CD4-positive, alpha-beta T cell treated with Interferon alpha-2 for 1 hour (primary cell): ENCODE measurements around the gene WDR7.

Source experiments
- DNase-seq, 2 donors: peaks; one replicate each; pipeline ENCODE4 v3.0.0-alpha.2; 2020 to 2022

WDR7 gene

DNA sequence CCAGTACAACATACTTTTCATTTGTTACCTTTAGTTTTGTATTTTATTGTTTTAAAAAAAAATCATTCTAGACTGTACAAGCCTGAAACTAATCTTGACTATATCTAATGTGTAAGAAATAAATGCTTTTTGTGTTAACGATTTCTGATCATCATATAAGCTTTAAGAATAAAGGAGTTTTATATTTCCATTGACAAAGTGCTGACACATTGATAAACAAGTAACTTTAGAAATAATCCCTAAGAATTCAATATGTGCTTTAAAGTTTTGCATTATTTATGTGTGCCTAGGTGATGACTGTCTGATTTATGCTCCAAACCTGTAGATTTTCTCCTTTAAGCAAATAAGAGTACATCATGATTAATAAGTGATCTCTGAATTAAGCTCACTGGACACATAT, 248.5 kb downstream of the WDR7 start:
- DNase-seq, result no peak

DNA sequence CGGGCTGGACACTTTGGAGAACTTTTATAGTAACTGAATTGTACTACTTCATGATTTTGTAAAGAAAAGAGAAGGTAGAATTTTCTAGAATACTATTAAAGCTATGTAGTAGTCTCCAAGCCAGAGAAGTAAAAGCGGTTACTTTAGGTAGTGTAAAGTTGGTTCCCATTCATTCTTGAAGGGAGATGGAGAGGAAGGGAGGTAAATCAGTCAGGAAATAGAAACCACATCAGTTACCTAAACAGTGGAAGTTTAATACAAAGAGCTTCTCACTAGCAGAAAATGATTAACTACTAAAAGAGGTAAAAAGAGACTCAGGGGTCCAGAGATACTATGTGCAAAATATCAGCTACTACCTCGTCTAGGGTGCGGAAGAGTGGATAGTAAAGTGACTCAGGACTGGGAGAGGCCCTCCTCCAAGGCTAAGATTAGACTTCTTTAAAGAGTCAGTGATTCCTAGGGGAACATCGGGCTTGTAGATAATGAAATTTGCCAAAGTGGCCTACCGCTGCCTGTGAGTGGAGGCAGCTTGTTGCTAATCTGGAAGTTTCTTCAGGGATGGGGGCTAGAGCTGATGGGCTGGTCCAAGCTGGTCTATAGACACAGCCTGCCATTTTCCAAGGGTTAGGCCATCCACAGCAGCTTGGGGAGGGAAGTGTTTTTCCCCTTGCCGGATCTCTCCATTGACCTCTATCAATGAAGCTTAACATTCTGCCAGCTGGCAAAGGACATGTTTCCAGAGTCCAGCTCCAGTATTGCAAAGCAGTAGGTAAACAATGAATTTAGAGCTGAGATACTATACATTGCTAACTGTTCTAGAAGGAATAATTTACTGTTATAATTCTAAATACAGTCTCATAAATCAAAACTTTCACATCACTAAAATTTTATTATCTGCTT, 249.3 kb downstream of the WDR7 start:
- DNase-seq, result no peak

GRCh38 chr18:56901919-56902318, 250.8 kb downstream of the WDR7 start:
- DNase-seq, result no peak

DNA sequence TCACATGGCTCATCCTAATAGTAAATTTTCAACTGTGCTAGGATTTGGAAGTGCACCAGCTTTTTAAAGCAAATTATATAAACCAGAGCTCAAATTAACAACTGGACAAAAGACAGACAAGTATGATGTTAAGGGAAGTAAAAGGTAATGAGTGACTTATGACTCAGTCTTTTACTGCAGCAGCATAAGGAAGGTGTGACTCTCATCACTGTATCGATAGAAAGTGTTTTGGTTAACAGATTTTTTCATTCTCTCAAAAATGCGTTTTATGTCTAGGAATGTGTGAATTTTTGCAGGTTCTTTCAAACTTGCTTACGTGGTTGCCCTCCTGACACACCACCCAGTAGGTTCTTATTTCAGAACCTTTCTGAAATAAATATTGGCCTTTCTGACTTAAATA, 251.5 kb downstream of the WDR7 start:
- no peak for DNase-seq

GRCh38 chr18:56903686-56904085, 252.5 kb downstream of the WDR7 start:
- DNase-seq, result no peak

- DNase-seq, result no peak
These were observed 256.6 kb downstream of the WDR7 start for GRCh38 chr18:56907771-56908170.

GRCh38 chr18:56910237-56910636, 259.1 kb downstream of the WDR7 start:
- DNase-seq, result no peak

DNA sequence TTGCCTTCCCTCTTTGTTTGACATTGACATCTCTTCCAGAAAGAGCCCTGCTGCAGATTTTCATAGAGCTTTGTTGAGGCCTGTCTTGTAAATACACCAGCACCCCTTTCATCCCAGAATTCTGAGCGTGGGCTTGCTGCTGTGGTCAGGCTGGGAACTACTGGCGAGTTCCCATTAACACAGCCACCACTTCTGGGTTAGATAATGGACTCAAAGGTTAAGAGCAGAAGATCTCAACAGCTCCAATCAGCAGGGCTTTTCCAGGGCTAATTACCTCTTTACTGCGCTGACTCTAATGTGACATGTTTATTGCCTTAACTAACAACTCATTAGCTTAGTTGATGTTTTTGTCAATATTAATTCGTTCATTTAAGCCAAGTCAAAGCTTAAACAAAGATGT, 259.8 kb downstream of the WDR7 start:
- DNase-seq, result no peak

- no peak for DNase-seq
These were observed 262.8 kb downstream of the WDR7 start for GRCh38 chr18:56913941-56914340.

DNA sequence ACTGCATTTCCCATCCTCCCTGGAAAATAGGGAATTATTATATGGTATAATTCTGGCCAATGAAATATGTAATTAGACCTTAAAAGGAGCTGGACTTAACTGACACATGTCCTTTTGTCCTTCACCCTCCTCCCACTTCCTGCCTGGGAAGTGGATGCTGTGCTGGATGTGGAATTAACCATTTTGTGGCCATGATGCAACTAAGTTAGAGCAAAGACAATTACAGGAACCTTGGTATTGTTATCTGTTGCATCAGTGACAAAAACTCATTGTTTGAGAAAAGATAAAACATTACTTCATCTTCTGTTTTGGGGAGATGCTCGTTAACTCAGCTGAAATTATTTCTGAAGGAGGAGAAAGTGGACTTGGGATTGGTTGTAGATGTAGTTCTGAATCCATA, 268.0 kb downstream of the WDR7 start:
- DNase-seq, result no peak

GRCh38 chr18:56921896-56922480, 270.8 kb downstream of the WDR7 start:
- no peak for DNase-seq

GRCh38 chr18:56926734-56927133, 275.6 kb downstream of the WDR7 start:
- DNase-seq, result no peak

DNA sequence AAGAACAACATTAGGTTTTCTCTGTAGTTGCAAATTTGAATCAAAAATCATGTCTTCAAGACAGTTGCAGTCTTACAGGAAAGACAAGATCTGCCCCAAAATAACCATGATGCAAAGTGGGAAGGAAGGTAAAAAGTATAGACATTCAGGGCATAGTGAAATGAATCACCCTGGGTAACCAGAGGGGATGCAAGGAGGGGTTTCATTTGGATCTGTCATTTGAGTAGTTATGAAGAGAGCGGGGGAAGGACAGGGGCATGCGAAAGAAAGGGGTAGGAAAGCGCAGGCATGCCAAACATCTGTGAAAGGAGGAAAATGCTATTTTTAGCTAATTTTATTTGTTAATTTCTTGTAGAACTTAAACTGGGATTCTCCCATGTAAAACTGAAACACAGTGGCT, 276.6 kb downstream of the WDR7 start:
- no peak for DNase-seq

- no peak for DNase-seq
These were observed 278.7 kb downstream of the WDR7 start for GRCh38 chr18:56929886-56930285.

DNA sequence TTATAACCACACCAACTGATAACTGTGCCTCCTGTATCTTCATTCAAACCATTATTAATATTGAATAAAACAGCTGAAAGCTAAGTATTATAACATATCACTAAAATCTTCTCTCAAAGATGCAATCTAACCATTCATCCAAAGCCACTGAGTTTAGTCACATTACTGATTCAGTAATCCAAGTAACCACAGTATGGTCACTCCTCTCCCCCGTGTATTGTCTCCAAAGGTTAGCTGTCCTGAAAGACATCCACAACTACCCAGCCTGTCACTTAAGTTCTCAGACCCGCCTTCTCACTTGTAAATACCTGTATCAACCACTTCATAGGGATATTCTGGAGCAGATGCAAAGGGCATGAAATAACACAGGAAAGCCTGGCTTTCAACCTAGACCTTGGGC, 282.3 kb downstream of the WDR7 start:
- no peak for DNase-seq

DNA sequence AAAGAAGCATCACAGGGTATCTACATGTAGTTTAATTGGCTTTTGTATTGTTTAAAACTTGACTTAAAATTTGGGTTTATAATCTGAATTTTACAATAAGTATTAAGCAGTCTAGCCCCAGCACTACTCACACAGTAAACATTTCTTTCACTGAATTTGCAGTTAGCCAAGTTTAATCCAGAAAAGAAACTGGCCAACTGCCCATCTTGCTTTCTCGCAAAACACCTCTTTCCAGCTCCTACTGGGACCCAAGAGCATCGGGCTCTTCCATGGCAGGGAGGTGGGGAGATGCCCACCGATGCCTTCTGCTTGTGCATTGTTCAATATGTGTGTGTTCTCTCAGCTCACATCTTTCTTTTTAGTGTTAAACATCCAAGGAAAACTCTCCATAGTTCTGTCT, 283.0 kb downstream of the WDR7 start:
- DNase-seq, result no peak

DNA sequence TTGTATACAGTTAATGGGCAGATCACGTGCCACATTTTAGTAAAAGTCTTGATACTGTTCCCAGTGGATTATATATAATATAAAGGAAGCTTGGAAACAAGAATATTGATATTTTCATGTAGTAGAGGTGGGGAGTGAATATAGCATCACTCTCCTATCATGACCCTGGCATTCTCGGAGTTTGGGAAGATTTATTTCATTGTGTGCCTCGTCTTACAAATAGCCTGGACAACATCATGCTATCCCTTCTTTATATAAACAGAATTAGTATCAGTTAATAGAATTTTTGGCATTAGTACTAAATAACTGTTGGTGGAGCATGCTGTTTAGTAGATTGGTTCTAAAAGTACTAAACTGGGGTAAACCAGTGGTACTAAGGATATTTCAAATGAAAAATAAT, 283.7 kb downstream of the WDR7 start:
- no peak for DNase-seq

DNA sequence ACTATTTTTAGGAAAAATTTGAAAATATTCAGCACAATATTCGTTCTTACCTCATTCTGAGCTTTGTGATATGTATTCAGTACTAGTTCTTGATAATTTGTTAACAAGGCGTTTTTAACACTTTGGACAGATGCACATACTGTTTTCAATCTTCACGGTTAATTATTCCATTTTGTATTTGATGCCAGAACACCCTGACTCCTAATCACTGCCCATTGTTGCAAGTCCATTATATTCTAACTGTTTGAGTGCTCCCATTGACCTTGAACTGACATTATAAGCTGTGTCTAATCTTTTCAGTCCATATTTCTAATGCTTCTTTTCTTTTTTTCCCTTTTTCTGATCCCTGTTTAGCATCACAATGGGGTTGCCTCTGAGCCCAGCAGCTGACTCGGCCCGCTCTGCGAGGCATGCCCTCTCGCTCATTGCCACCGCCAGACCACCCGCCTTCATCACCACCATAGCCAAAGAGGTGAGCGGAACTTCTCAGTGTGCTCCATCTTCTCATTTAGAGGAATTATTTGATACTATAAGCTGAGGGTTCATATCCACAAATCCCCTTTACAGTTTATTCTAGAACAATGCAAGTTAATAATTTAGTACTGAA, 284.4 kb downstream of the WDR7 start:
- DNase-seq, result no peak

DNA sequence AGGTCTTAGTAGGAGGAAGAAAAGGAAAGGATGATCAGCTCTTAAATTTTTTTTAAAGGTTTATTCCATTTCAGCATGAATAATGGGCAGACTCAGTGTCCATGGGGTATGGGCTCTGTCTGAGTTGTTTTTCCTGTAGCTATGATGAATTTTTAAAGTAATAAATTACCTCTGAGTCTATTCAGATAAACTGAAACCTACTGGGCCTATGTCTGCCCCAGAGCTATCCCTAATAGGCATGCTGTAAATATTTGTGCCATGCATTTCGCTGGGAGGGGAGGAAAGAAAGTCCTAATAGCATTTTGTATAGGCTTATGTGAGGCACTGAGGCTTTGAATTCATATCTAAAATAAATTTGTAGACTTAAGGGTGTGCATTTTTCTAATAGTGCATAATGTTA, 285.3 kb downstream of the WDR7 start:
- no peak for DNase-seq

GRCh38 chr18:56937874-56938430, 286.8 kb downstream of the WDR7 start:
- DNase-seq, result no peak

- DNase-seq, result no peak
These were observed 294.3 kb downstream of the WDR7 start for GRCh38 chr18:56945171-56946083.

DNA sequence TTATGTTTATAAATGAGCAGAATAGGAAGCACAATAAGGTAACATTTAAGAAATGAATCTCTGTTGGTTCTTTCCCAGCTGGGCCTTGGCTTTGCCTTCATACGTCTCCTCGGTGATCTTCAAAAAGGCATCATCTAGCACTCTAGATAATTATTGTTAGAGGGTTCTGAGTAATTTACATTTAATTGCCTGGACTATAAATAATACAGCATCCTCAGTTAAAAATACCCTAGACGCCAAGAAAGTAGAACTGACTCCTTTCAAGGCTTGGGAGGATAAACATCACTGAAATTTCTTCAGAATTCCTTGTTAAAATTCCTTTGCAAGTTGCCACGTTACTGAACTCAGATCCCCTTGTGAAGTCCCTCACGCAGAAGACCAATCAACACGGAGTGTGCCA, 296.1 kb downstream of the WDR7 start:
- DNase-seq, result no peak

DNA sequence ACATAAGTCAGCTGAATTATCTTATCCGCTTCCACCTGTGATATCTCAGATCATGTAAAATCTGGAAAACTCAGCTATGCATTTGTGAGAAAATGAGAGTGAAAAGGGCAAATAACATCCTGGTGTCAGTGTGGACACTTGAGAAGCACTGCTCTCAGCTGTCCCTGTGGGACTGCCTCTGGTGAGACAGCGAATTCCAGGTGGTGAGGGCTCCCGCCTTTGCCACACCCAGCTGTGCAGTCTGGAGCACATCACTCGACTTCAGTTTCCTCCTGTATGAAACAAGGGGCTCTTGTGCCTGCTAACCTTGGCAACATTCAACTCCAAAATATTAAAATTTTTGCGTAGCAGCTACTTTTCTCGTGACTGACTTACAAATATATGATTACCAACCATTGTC, 300.9 kb downstream of the WDR7 start:
- no peak for DNase-seq
